ENCODE measurements around the gene EIF1. TPM values are rescaled to one million over a fixed set of nuclear protein-coding genes. Genes with fewer than 3 reads are reported as not detected.

Gene EIF1
- total RNA-seq, 1 experiment from 2014 or later: 775 TPM

DNA sequence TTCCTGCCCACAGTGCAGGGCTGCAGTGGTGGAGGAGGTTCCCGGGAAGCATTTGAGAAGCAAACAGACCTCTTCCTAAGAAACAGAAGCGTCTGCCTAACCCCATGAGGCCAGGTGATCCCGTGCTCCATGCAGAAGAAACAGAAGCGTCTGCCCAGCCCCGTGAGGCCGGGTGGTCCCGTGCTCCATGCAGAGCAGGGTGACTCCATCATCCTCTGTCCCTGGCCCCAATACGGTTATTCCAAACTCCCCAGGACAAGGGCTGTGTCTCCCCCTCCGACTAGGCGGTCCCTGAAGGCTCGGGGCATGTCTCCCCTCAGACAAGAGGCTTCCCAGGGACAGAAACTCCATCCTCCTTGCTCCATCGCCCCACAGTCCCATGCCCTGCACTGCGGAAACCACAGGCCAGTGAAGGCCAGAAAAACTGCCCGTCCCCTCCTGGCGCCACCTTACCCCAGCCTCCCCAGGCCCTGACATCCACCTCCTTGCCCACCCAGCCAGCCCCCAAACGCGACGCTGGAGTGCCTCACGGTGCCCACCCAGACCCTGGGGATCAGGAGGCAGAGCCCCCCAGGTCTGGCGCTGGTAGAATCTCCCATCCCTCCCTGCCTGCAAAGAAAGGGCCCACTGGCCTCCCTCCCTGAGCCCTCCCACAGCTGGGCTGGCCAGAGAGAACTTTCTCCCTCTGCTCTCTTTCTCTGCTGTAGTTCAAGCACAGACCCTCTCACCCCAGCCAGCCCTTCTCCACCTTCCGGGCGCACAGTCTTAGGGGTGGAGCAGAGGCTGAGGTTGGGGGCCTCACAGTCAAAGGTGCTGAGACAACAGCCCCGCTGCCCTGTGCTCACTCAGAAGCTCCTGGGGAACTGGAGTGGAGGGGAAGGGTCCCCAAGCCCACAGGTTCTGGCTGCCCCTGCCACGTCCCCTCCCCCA lies 33.7 kb upstream of the EIF1 start:
- Histone ChIP-seq H3K27me3 (ENCODE audit: insufficient read depth, low read depth) (no peaks in the 10 kb centered on the region), H3F3A (ENCODE audit: insufficient read depth, low read depth) (peaks cover 46% of the 10 kb centered on the region), H3K9me3 (ENCODE audit: insufficient read depth, low read depth) (no peaks in the 10 kb centered on the region), H3K79me2 (ENCODE audit: low read depth) (peaks cover 14% of the 10 kb centered on the region; the same call in 1 of the 2 replicates), H3K9me2 (ENCODE audit: insufficient read depth) (no peaks in the 10 kb centered on the region), H3K4me2 (peak overlapping the region; percentile 86), H3K36me3 (ENCODE audit: low read depth) (no peaks in the 10 kb centered on the region), H2AFZ (no peak overlapping the region), H4K20me1 (ENCODE audit: insufficient read depth) (no peaks in the 10 kb centered on the region), H3K4me1 (replicated peaks; ENCODE audit: insufficient read depth) (peaks cover 70% of the 10 kb centered on the region), H3K27ac (peak overlapping the region; percentile 98), H3K4me3 (peak overlapping the region; percentile 31; the same call in 1 of the 2 replicates)
- no peak for TF ChIP-seq EZH2 (IDR thresholded peaks at IDR 0.05; ENCODE audit: low read depth)
- TF ChIP-seq, protein P1, sequence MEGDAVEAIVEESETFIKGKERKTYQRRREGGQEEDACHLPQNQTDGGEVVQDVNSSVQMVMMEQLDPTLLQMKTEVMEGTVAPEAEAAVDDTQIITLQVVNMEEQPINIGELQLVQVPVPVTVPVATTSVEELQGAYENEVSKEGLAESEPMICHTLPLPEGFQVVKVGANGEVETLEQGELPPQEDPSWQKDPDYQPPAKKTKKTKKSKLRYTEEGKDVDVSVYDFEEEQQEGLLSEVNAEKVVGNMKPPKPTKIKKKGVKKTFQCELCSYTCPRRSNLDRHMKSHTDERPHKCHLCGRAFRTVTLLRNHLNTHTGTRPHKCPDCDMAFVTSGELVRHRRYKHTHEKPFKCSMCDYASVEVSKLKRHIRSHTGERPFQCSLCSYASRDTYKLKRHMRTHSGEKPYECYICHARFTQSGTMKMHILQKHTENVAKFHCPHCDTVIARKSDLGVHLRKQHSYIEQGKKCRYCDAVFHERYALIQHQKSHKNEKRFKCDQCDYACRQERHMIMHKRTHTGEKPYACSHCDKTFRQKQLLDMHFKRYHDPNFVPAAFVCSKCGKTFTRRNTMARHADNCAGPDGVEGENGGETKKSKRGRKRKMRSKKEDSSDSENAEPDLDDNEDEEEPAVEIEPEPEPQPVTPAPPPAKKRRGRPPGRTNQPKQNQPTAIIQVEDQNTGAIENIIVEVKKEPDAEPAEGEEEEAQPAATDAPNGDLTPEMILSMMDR (conservative IDR thresholded peaks at IDR 0.05): 0 out of 2 replicates have a peak, but pooled peaks have one; percentile 20
- POLR2A ChIA-PET (ENCODE audit: unreplicated experiment): interaction anchor here (0.5 to 1.5 kb wide), 11 partner anchors 8 to 800 kb away, joined by 3 to 23 read pairs (median 4); partner anchors contain the start of gene EIF1
- CTCF ChIA-PET: interaction anchor here (0.6 to 2.1 kb wide), 5 partner anchors 8 to 106 kb away, joined by 4 to 11 read pairs (median 6); no protein-coding TSS in a partner anchor
- DNase-seq: no peak
- TSS peak; percentile 51 for BruUV-seq (replicated peaks)
- intact Hi-C loops (cut with micrococcal nuclease; ENCODE audit: unreplicated experiment): loop anchor here (1.0 to 5.0 kb wide), 8 partner anchors 24 to 1138 kb away; partner anchors contain the start of genes KRT13, KRT17 and KRT19

DNA sequence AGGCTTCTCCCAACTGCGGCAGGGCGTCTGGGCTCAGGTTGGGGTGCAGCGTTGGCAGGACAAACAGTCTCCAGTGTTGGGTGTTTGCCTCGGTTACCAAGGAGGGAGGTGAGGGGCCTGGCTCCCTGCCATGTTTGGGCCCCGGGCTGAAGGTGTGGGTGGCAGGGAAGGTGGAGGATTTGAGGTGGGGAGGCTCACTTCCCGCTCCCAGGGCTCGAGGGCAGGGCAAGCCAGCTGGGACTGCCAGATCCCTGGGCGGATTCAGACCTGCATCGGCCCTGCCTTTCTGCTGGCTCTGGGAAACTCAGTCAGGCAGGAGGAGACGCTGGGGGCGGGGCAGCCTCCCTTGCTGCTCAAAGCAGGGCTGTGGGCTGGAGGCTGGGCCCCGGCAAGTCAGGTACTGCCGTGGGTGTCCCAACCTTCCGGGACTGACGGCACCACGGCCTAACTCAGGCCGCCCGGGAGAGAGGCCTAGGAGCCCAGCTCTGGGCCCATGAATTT lies 33.0 kb upstream of the EIF1 start:
- Histone ChIP-seq H2AFZ (no peak overlapping the region), H3F3A (ENCODE audit: insufficient read depth, low read depth) (peaks cover 42% of the 10 kb centered on the region), H3K27me3 (ENCODE audit: insufficient read depth, low read depth) (no peaks in the 10 kb centered on the region), H3K9me3 (ENCODE audit: insufficient read depth, low read depth) (no peaks in the 10 kb centered on the region), H3K9me2 (ENCODE audit: insufficient read depth) (no peaks in the 10 kb centered on the region), H3K4me1 (replicated peaks; ENCODE audit: insufficient read depth) (peaks cover 70% of the 10 kb centered on the region), H4K20me1 (ENCODE audit: insufficient read depth) (no peaks in the 10 kb centered on the region), H3K27ac (peak overlapping the region; percentile 98), H3K4me3 (peak overlapping the region; percentile 31; the same call in 1 of the 2 replicates), H3K36me3 (ENCODE audit: low read depth) (no peaks in the 10 kb centered on the region), H3K4me2 (peak overlapping the region; percentile 86), H3K79me2 (ENCODE audit: low read depth) (peaks cover 14% of the 10 kb centered on the region; the same call in 1 of the 2 replicates)
- ChIA-PET CTCF (interaction anchor here (0.5 to 1.4 kb wide), 2 partner anchors 107 to 1354 kb away, joined by 6 to 19 read pairs; no protein-coding TSS in a partner anchor), POLR2A (ENCODE audit: unreplicated experiment) (interaction anchor here (0.5 to 1.0 kb wide), 6 partner anchors 52 to 1143 kb away, joined by 3 to 7 read pairs (median 4); no protein-coding TSS in a partner anchor)
- TF ChIP-seq EZH2 (IDR thresholded peaks at IDR 0.05; ENCODE audit: low read depth): no peak
- TF ChIP-seq, protein P1 (conservative IDR thresholded peaks at IDR 0.05): no peak
- intact Hi-C loops (cut with micrococcal nuclease; ENCODE audit: unreplicated experiment): loop anchor here (1.0 to 5.0 kb wide), 6 partner anchors 23 to 740 kb away; partner anchors contain the start of genes KRT13, KRT17 and KRT19
- DNase-seq: peak; percentile 96 to 97
- no TSS peak for BruUV-seq (replicated peaks)
